ENCODE results near the gene LRRC8B.
"Not testable (repeated sequence)": the region's sequence is repeated elsewhere in the genome, so short reads cannot be mapped to it uniquely, and the experiment has no call there.

LRRC8B gene

GRCh38 chr1:89609781-89610456 lies 85.3 kb downstream of the LRRC8B start:
- DNase-seq, result no peak

GRCh38 chr1:89610457-89611011 lies 85.9 kb downstream of the LRRC8B start:
- DNase-seq, result no peak

- no peak for DNase-seq
These were observed 87.1 kb downstream of the LRRC8B start for GRCh38 chr1:89611721-89612120.

GRCh38 chr1:89613928-89614327 lies 89.3 kb downstream of the LRRC8B start:
- DNase-seq, result no peak

GRCh38 chr1:89615676-89616598 lies 91.3 kb downstream of the LRRC8B start:
- DNase-seq, result no peak

GRCh38 chr1:89616844-89617627 lies 92.4 kb downstream of the LRRC8B start:
- no peak for DNase-seq

GRCh38 chr1:89620664-89621063 lies 96.0 kb downstream of the LRRC8B start:
- no peak for DNase-seq

- no peak for DNase-seq
These were observed 98.3 kb downstream of the LRRC8B start for GRCh38 chr1:89622895-89623294.

- no peak for DNase-seq
These were observed 99.7 kb downstream of the LRRC8B start for GRCh38 chr1:89624314-89624713.

GRCh38 chr1:89624715-89625323 lies 100.2 kb downstream of the LRRC8B start:
- no peak for DNase-seq

GRCh38 chr1:89627596-89627962 lies 103.0 kb downstream of the LRRC8B start:
- DNase-seq, result no peak

GRCh38 chr1:89629146-89629545 lies 104.5 kb downstream of the LRRC8B start:
- DNase-seq, result no peak

GRCh38 chr1:89629600-89629999 lies 105.0 kb downstream of the LRRC8B start:
- DNase-seq, result not testable (repeated sequence)

- no peak for DNase-seq
These were observed 105.4 kb downstream of the LRRC8B start for GRCh38 chr1:89630048-89630447.

- DNase-seq, result no peak
These were observed 107.4 kb downstream of the LRRC8B start for GRCh38 chr1:89631816-89632656.

GRCh38 chr1:89632657-89633247 lies 108.1 kb downstream of the LRRC8B start, which contains the start of gene LRRC8C:
TSS of gene LRRC8C (plus strand) at chr1:89633120. CDS start at chr1:89686474, 53,354 bp downstream.
- peak; percentile 81 for DNase-seq

- peak; percentile 56 for DNase-seq
These were observed 108.7 kb downstream of the LRRC8B start for GRCh38 chr1:89633248-89633799.

- DNase-seq, result peak; percentile 31
These were observed 109.4 kb downstream of the LRRC8B start for GRCh38 chr1:89633800-89634625.

Data from fibroblast of skin of abdomen (primary cell).